Neural cell (in vitro differentiated cells): ENCODE data around the gene ACVR1. TPM values are rescaled to one million over a fixed set of nuclear protein-coding genes. Genes with fewer than 3 reads are reported as not detected.

Experiments
- H2AFZ ChIP-seq: fragments of 200-600, 300-800 bp; sonication (generic), shearing (Covaris generic); 2 replicates; pipeline ENCODE4 v1.6.0; 2014; ENCODE audit warnings: low read depth, mild to moderate bottlenecking, antibody characterized with exemption, low read length, moderate library complexity
- H3F3A ChIP-seq: fragments of 200-600 bp; shearing (Covaris generic); 2 replicates; pipeline ENCODE4 v1.6.1; 2016; ENCODE audit warnings: mild to moderate bottlenecking, moderate library complexity, mixed read lengths, antibody characterized with exemption, low read length; ENCODE audit not compliant: insufficient read depth, poor library complexity, severe bottlenecking
- H3K27ac ChIP-seq: fragments of 200-600, 300-800 bp; sonication (generic), shearing (Covaris generic); 2 replicates; pipeline ENCODE4 v1.5.1; 2014; ENCODE audit warnings: mild to moderate bottlenecking, low read length, moderate library complexity
- H3K27me3 ChIP-seq: fragments of 300-800, 200-600 bp; sonication (generic), shearing (Covaris generic); 2 replicates; pipeline ENCODE4 v1.6.0; 2014; ENCODE audit warnings: mild to moderate bottlenecking, low read depth, low read length, moderate library complexity; ENCODE audit not compliant: insufficient read depth
- H3K36me3 ChIP-seq: fragments of 300-800, 200-600 bp; sonication (generic), shearing (Covaris generic); 2 replicates; pipeline ENCODE4 v1.5.1; 2014; ENCODE audit warnings: mild to moderate bottlenecking, antibody characterized with exemption, low read length, moderate library complexity; ENCODE audit not compliant: insufficient read depth
- H3K4me2 ChIP-seq: fragments of 300-800, 200-600 bp; sonication (generic), shearing (Covaris generic); 2 replicates; pipeline ENCODE4 v1.6.0; 2014; ENCODE audit warnings: mild to moderate bottlenecking, low read length
- H3K4me3 ChIP-seq: fragments of 300-800, 200-600 bp; sonication (generic), shearing (Covaris generic); 2 replicates; pipeline ENCODE4 v1.5.1; 2014; ENCODE audit warnings: mild to moderate bottlenecking, low read length, moderate library complexity
- H3K79me2 ChIP-seq: fragments of 200-600 bp; shearing (Covaris generic); replicated peaks from 2 replicates; pipeline ENCODE4 v1.6.0; 2014; ENCODE audit warnings: mild to moderate bottlenecking, low read length, moderate library complexity; ENCODE audit not compliant: insufficient read depth
- H3K9ac ChIP-seq: fragments of 300-800, 200-600 bp; sonication (generic), shearing (Covaris generic); 2 replicates; pipeline ENCODE4 v1.6.1; 2016; ENCODE audit warnings: mild to moderate bottlenecking, low read length, mixed read lengths
- H3K9me2 ChIP-seq: fragments of 200-600 bp; shearing (Covaris generic); 2 replicates; pipeline ENCODE4 v1.6.1; 2016; ENCODE audit warnings: mild to moderate bottlenecking, low read length, mixed read lengths; ENCODE audit not compliant: insufficient read depth
- H3K9me3 ChIP-seq: fragments of 200-600, 300-800 bp; sonication (generic), shearing (Covaris generic); 2 replicates; pipeline ENCODE4 v1.6.1; 2016; ENCODE audit warnings: mild to moderate bottlenecking, mixed run types, low read length, moderate library complexity, mixed read lengths
- H4K20me1 ChIP-seq: fragments of 200-600 bp; shearing (Covaris generic); 2 replicates; pipeline ENCODE4 v1.6.1; 2016; ENCODE audit warnings: mild to moderate bottlenecking, mixed run types; ENCODE audit not compliant: insufficient read depth
- EP300 ChIP-seq: fragments of 450-650 bp; conservative IDR thresholded peaks from 2 replicates; pipeline ENCODE4 v1.6.1; 2014; ENCODE audit warnings: antibody characterized with exemption, mild to moderate bottlenecking, moderate library complexity; ENCODE audit not compliant: poor library complexity, severe bottlenecking
- EZH2 ChIP-seq: fragments of 200-600, 300-800 bp; shearing (Covaris generic), sonication (generic); IDR thresholded peaks from 2 replicates; pipeline ENCODE4 v1.6.1; 2014; ENCODE audit warnings: antibody characterized with exemption, low read length, borderline replicate concordance, mild to moderate bottlenecking; ENCODE audit not compliant: insufficient read depth, poor library complexity, severe bottlenecking
- MXI1 ChIP-seq: fragments of 450-650 bp; conservative IDR thresholded peaks from 2 replicates; pipeline ENCODE4 v1.6.1; 2014; ENCODE audit warnings: antibody characterized with exemption, mild to moderate bottlenecking; ENCODE audit not compliant: poor library complexity, severe bottlenecking
- POLR2AphosphoS5 ChIP-seq: IDR thresholded peaks from 2 replicates; pipeline ENCODE4 v1.6.1; 2012
- RAD21 ChIP-seq: fragments of 450-650 bp; conservative IDR thresholded peaks from 2 replicates; pipeline ENCODE4 v1.6.1; 2014; ENCODE audit warnings: antibody characterized with exemption, mild to moderate bottlenecking, moderate library complexity
- SMC3 ChIP-seq: fragments of 450-650 bp; conservative IDR thresholded peaks from 2 replicates; pipeline ENCODE4 v1.6.1; 2014; ENCODE audit warnings: antibody characterized with exemption, mild to moderate bottlenecking, moderate library complexity; ENCODE audit not compliant: poor library complexity
- TAF1 ChIP-seq: IDR thresholded peaks from 2 replicates; pipeline ENCODE4 v1.6.1; 2012; ENCODE audit warnings: low read depth
- polyA plus RNA-seq: library from polyadenylated mRNA; depleted of rRNA; stranded (reverse); fragments of >200 nt; gene quantifications from 2 replicates; pipeline ENCODE4 v1.2.3, GENCODE V29; 2014
- TF ChIP-seq, protein P1 (sequence below): fragments of 450-650 bp; IDR thresholded peaks from 2 replicates; pipeline ENCODE4 v1.5.1; 2014; ENCODE audit warnings: antibody characterized with exemption, mild to moderate bottlenecking, moderate library complexity; ENCODE audit not compliant: poor library complexity, severe bottlenecking
- TF ChIP-seq, protein P2 (sequence below): IDR thresholded peaks from 2 replicates; pipeline ENCODE4 v1.6.1; 2012; ENCODE audit warnings: borderline replicate concordance

The ACVR1 gene
- polyA plus RNA-seq, 1 donor from 2014 or later = 4.0 TPM

DNA sequence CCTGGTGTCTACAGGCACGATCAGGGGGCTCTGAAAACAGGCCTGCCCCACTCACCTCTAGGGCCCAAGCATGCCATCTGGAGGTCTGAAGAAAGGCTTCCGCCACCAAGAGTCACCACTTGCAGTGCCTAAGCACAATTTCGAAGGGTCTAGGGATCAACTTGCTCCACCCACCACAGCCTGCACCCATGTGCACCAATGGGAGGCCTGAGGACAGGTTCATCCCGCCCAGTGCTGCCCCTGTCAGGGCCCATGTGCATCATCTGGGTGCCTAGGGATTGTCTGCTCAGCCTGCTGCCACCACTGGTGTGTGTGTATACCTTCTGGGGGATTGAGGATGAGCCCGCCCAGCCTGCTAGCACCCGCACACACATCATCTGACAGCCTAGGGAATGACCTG is 126.4 kb downstream of the ACVR1 start:
- H3K9me3 ChIP-seq = no peaks in the 10 kb centered on the region
- no peaks in the 10 kb centered on the region for H3F3A ChIP-seq
- no peak overlapping the region for H3K4me3 ChIP-seq
- H3K27me3 ChIP-seq = no peaks in the 10 kb centered on the region
- no peaks in the 10 kb centered on the region for H4K20me1 ChIP-seq
- H3K79me2 ChIP-seq = no peaks in the 10 kb centered on the region
- no peak overlapping the region for H3K27ac ChIP-seq
- no peak overlapping the region for H3K9ac ChIP-seq
- TF ChIP-seq, protein P1, sequence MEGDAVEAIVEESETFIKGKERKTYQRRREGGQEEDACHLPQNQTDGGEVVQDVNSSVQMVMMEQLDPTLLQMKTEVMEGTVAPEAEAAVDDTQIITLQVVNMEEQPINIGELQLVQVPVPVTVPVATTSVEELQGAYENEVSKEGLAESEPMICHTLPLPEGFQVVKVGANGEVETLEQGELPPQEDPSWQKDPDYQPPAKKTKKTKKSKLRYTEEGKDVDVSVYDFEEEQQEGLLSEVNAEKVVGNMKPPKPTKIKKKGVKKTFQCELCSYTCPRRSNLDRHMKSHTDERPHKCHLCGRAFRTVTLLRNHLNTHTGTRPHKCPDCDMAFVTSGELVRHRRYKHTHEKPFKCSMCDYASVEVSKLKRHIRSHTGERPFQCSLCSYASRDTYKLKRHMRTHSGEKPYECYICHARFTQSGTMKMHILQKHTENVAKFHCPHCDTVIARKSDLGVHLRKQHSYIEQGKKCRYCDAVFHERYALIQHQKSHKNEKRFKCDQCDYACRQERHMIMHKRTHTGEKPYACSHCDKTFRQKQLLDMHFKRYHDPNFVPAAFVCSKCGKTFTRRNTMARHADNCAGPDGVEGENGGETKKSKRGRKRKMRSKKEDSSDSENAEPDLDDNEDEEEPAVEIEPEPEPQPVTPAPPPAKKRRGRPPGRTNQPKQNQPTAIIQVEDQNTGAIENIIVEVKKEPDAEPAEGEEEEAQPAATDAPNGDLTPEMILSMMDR = no peak
- TF ChIP-seq, protein P2, sequence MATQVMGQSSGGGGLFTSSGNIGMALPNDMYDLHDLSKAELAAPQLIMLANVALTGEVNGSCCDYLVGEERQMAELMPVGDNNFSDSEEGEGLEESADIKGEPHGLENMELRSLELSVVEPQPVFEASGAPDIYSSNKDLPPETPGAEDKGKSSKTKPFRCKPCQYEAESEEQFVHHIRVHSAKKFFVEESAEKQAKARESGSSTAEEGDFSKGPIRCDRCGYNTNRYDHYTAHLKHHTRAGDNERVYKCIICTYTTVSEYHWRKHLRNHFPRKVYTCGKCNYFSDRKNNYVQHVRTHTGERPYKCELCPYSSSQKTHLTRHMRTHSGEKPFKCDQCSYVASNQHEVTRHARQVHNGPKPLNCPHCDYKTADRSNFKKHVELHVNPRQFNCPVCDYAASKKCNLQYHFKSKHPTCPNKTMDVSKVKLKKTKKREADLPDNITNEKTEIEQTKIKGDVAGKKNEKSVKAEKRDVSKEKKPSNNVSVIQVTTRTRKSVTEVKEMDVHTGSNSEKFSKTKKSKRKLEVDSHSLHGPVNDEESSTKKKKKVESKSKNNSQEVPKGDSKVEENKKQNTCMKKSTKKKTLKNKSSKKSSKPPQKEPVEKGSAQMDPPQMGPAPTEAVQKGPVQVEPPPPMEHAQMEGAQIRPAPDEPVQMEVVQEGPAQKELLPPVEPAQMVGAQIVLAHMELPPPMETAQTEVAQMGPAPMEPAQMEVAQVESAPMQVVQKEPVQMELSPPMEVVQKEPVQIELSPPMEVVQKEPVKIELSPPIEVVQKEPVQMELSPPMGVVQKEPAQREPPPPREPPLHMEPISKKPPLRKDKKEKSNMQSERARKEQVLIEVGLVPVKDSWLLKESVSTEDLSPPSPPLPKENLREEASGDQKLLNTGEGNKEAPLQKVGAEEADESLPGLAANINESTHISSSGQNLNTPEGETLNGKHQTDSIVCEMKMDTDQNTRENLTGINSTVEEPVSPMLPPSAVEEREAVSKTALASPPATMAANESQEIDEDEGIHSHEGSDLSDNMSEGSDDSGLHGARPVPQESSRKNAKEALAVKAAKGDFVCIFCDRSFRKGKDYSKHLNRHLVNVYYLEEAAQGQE = no peak
- TF ChIP-seq MXI1 = no peak
- TF ChIP-seq RAD21 = no peak
- TF ChIP-seq SMC3 = no peak
- TF ChIP-seq POLR2AphosphoS5 = no peak
- TF ChIP-seq EP300 = no peak
- TF ChIP-seq TAF1 = no peak
- no peak overlapping the region for H3K4me2 ChIP-seq
- H2AFZ ChIP-seq = no peak overlapping the region
- H3K36me3 ChIP-seq = no peaks in the 10 kb centered on the region
- H3K9me2 ChIP-seq = no peaks in the 10 kb centered on the region

GRCh38 chr2:157748371-157749142 is 127.6 kb downstream of the ACVR1 start:
- no peak overlapping the region for H3K9ac ChIP-seq
- no peaks in the 10 kb centered on the region for H3K79me2 ChIP-seq
- H3F3A ChIP-seq = no peaks in the 10 kb centered on the region
- no peaks in the 10 kb centered on the region for H3K9me2 ChIP-seq
- H3K4me3 ChIP-seq = no peak overlapping the region
- no peak overlapping the region for H3K27ac ChIP-seq
- no peak overlapping the region for H3K4me2 ChIP-seq
- H4K20me1 ChIP-seq = no peaks in the 10 kb centered on the region
- H2AFZ ChIP-seq = no peak overlapping the region
- TF ChIP-seq, protein P1 = no peak
- TF ChIP-seq POLR2AphosphoS5 = no peak
- no peak for TF ChIP-seq RAD21
- TF ChIP-seq, protein P2 = no peak
- TF ChIP-seq MXI1 = no peak
- TF ChIP-seq TAF1 = no peak
- TF ChIP-seq EZH2 = no peak
- TF ChIP-seq EP300 = no peak
- no peak for TF ChIP-seq SMC3
- no peaks in the 10 kb centered on the region for H3K36me3 ChIP-seq
- no peaks in the 10 kb centered on the region for H3K27me3 ChIP-seq
- no peaks in the 10 kb centered on the region for H3K9me3 ChIP-seq
